GM19025 (cell line): ENCODE results near the gene RETSAT.
"Not testable (repeated sequence)": the region's sequence is repeated elsewhere in the genome, so short reads cannot be mapped to it uniquely, and the experiment has no call there.

Source experiments
- ATAC-seq: cut with Tn5 transposase; IDR thresholded peaks from one replicate; pipeline ENCODE4 v1.9.1; 2021; ENCODE audit warnings: mild to moderate bottlenecking, low read depth, moderate library complexity; ENCODE audit not compliant: unreplicated experiment

RETSAT gene

DNA sequence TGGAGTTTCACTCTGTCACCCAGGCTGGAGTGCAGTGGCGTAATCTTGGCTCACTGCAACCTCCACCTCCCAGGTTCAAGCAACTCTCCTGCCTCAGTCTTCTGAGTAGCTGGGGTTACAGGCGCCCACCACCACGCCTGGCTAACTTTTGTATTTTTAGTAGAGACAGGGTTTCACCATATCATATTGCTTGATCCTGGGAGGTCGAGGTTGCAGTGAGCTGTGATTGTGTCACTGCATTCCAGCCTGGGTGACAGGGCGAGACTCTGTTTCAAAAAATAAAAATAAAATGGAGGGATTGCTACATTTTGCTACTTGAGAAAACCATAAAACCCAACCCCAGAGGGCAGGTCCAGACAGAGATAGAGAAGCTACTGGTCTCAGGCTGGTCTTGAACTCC, 28.8 kb upstream of the RETSAT start:
- ATAC-seq: not testable (repeated sequence)

DNA sequence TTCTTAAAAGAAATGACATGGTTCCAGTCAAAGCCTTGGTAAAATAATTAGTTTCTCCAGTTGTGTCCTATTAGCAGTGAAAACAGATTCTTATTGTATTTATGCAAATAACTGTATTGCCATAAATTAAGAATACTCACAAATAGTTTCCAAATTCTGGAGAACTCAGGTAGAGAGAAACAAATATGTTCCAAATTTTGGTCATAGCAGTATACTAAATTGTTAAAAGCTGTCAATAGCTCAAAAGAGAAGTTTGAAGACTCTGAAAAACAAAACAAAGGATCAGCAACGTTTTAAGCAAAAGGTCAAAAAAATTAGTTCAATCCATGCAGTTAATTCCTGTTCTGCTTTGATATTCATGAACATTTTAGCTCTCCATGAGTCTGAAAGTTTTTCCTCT, 25.7 kb upstream of the RETSAT start:
- no peak for ATAC-seq

- ATAC-seq: no peak
Observed at GRCh38 chr2:85378257-85378656, 23.9 kb upstream of the RETSAT start.

DNA sequence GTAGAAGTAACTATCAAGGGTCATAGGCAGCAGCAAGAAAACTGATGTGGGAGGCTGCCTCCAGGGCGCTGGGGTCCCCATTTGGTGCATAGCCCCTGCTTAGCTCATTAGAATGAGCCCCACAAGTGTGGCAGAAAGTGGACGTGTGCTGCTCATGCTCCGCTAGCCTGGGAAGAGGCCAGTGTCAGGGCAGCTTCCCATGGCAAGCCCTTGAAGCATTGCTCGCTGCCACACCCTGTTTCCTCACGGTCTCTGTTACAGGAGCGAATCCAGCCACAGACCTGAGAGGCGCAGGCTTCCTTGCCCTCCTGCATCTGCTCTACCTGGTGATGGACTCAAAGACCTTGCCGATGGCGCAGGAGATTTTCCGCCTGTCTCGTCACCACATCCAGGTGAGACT, 22.8 kb upstream of the RETSAT start:
- no peak for ATAC-seq

GRCh38 chr2:85376291-85377065, 22.1 kb upstream of the RETSAT start:
- no peak for ATAC-seq

DNA sequence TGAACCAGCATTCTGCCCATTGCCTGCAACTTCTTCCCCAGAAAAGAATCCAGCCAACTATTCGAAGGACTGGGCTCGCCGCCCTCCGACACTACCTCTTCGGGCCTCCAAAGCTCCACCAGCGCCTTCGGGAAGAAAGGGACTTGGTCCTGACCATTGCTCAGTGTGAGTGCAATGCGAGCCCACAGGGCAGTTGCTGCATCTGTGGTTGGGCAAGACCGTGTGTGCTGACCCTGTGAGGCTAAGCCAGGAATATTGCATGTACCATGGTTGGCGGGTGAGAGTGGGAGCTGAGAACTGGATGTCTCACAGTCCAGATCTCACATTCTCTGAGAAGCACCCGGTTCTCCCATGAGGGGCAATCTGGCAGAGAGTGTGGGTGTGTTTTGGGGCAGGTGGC, 16.7 kb upstream of the RETSAT start:
- no peak for ATAC-seq

- no peak for ATAC-seq
Observed at GRCh38 chr2:85369500-85369899, 15.2 kb upstream of the RETSAT start.

DNA sequence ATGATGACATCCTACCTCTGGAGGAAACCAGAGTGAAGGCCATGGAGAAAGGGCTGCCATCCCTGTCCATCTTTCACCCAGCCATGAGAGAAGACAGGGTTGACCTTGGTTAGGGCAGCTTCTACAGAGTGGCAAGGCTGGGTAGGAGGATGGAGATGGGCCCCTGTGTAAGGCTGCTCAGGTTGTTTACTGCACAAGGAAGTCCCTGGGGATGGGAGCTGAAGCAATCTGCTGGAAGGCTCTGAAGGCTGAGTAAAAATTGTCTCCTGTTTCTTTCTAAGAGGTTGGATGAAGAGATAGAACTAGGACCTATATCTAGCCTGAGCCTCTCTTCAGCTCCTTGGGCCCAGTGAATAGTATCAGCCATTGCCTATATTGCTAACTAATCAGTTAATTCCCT, 14.6 kb upstream of the RETSAT start:
- no peak for ATAC-seq

- ATAC-seq: no peak
Observed at GRCh38 chr2:85367180-85367579, 12.9 kb upstream of the RETSAT start.

- ATAC-seq: not testable (repeated sequence)
Observed at GRCh38 chr2:85362653-85363387, 8.5 kb upstream of the RETSAT start.

GRCh38 chr2:85357736-85358135, 3.4 kb upstream of the RETSAT start:
- no peak for ATAC-seq

- ATAC-seq: no peak
Observed at GRCh38 chr2:85356186-85356585, 1.9 kb upstream of the RETSAT start.

DNA sequence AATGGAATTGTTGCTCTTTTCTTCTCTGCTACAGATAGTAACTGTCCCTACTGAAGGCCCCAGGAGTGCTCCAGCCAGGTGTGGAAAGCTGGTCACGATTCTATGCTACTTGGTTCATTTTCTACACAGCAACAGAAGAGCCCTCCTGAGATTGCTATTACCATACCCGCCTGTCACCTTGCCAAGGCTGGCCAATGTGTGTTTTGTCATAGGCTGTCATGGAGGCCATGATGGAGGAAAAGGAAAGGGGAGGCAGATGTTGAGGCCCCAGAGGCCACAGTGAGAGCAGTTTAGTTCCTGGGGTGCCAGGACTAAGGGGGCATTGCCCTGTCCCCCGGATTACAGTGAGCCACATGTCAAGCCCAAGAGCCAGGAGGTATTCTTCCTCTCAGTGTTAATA, 1.2 kb upstream of the RETSAT start:
- ATAC-seq: no peak

- no peak for ATAC-seq
Observed at GRCh38 chr2:85355073-85355410, 714 bp upstream of the RETSAT start.

GRCh38 chr2:85353876-85354285, 447 bp downstream of the RETSAT start:
- ATAC-seq: no peak

DNA sequence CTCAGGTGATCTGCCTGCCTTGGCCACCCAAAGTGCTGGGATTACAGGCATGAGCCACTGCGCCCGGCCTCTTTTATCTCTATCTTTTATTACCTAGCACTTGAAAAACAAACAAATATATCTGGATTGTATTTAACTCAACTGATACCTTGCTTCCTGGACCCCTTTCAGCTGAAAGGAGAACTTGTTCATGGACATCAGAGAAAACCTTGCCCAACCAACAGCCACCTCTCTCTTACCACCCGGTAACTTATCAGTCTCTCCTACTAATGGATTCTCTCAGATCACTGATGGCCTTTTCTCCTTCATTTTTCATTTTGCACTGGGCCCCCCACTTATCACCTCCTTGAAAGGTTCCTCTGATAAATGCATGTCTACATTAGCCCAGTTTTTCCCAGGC, 6.7 kb downstream of the RETSAT start:
- ATAC-seq: no peak

DNA sequence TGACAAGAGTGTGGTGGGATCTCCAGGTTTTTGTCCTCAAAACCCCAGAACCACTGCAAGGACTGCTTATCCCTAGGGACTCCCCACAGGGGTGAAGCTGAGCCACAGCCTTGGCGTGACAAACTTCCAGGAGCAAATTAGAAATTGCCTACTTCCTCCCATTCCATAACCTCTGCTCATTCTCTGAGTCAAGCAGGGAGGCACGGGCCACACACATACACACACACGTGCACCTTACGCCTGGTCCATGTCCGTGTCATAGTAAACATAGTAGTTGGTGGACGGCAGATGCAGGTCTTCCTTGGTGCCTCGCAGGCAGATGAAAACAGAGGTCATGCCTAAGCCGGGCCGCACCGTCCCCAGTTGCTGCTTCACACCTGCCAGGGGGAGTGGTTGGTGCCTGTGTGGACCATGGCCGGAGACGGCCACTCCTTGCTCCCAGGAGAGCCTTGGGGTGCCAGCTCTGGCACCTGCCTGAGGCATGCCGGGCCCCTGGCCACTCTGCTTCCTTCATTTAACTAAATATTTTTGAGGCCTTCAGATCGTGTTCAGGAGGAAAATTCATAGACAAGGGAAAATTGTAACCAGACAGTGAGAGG, 9.9 kb downstream of the RETSAT start:
- ATAC-seq: no peak

DNA sequence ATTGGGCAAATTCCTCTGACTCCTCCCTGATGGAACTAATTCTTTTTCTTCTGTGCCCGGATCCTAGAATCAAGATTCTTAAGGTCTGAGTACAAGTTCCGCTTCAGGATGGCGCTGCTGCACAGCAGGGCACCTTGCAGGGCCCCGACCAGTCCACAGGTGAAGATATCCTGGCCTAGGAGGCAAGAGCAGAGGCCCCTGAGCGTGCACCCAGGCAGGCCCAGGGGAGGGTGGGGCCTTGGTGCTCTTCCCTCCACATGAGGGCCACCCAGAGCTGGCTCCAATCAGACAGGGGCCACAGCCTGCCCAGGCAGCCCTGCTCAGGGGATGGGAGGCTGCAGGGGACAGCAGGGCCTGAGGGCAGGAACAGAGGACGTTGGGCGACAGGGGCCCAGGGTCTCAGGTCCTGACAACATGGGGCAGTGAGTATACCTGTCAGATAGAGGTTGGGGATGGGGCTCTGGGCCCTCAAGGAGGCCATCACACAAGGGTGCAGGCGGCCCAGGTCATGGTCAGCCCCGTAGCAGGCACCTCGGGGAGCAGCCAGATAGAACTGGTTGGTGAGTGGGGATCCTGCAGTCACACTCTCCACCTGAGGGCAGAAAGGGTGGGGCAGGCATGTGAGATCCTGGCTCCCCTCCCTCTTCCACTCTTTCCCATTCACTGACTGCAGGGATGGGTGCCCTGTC, 11.0 kb downstream of the RETSAT start:
- ATAC-seq: not testable (repeated sequence)

DNA sequence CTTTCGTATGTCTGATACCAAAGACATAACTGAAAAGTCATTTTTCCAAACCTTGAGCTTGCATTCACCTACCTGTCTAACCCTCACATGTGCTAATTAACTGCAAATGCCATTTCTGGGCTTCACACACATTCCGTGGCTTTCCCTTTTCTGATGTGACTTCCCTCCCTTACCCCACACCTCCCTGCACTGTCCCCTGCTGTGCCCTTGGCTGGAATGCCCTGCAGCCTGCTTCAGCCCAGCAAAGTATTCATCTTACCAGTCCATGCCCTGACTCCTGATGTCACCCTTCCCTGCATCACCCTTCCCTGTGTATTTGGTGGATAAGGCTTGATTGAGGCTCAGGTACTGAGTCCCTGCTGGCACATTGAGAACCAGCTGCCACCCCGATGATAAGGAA, 12.2 kb downstream of the RETSAT start:
- ATAC-seq: no peak

DNA sequence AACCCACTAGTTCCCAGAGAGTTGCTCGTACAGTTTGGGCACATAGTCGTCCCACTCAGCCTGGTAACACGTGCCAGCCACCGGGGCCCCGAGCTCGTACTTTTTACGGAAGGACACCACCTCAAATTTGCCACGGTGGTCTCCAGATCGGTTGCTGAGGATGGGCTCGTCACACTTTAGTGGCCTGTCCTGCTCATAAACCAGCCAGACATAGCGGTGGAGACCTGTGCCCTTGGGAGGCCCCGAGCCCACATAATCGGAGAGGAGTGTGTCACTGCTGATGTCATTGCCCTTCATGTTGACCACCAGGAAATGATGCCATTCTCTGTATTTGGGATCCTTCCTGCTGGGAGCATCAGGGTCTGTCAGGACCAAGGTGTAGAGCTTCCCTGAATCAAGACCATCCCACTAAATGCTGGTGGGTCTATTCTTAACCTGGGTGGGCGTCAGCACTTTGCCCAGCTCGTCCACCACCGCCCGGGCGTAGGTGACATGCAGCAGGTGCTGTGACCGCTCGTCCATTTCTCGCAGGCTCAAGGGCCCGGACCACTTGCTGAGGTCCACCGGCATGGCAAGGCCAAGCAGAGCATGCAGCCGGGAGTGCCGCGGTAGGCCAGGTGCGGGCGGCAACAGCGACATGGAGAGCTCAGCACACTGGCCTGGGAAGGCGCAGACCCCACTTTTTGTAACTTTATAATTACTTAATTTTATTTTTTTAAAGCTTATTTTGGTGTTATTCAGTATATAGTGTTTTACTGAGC, 12.9 kb downstream of the RETSAT start:
- ATAC-seq: no peak
